ENCODE measurements around the gene CYBRD1. TPM values are rescaled to one million over a fixed set of nuclear protein-coding genes. Genes with fewer than 3 reads are reported as not detected.

The CYBRD1 gene
- total RNA-seq, 1 donor from 2014 or later, result 226 TPM

DNA sequence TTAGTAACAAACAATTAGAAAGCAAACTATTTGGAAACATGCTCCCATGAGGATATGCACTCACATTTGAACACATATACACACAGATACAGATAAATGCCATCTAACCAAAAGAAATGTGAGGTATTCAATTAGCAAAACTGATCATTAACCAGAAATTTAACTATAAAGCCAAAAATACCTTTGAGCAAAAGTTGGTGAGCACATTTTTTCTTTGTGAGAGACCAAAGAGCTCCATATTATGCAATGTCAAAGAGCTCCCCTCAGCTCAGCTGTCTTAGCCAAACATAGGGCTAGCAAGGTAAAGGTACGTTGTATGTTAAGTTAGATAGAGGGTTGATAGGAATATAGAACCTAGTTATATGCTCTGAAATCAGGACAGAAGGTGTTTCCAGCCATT is 43.8 kb downstream of the CYBRD1 start:
- no peaks in the 10 kb centered on the region for H3K9me3 ChIP-seq
- DNase-seq (ENCODE audit: extremely low spot score in 2 of 2), result no peak
- TF ChIP-seq POLR2A (IDR thresholded peaks at IDR 0.05) (no peak), POLR2AphosphoS5 (IDR thresholded peaks at IDR 0.05; ENCODE audit: insufficient read depth in 1 of 2, low read depth in 1 of 2) (no peak)
- TF ChIP-seq, protein P1, sequence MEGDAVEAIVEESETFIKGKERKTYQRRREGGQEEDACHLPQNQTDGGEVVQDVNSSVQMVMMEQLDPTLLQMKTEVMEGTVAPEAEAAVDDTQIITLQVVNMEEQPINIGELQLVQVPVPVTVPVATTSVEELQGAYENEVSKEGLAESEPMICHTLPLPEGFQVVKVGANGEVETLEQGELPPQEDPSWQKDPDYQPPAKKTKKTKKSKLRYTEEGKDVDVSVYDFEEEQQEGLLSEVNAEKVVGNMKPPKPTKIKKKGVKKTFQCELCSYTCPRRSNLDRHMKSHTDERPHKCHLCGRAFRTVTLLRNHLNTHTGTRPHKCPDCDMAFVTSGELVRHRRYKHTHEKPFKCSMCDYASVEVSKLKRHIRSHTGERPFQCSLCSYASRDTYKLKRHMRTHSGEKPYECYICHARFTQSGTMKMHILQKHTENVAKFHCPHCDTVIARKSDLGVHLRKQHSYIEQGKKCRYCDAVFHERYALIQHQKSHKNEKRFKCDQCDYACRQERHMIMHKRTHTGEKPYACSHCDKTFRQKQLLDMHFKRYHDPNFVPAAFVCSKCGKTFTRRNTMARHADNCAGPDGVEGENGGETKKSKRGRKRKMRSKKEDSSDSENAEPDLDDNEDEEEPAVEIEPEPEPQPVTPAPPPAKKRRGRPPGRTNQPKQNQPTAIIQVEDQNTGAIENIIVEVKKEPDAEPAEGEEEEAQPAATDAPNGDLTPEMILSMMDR (IDR thresholded peaks at IDR 0.05), result no peak
- no peak overlapping the region for H3K4me3 ChIP-seq
- H3K27ac ChIP-seq, result no peak overlapping the region
- no peaks in the 10 kb centered on the region for H3K36me3 ChIP-seq
- H3K4me1 ChIP-seq, result no peaks in the 10 kb centered on the region
- H3K27me3 ChIP-seq, result no peaks in the 10 kb centered on the region
- intact Hi-C loops (cut with DNase I), result no loop called here

DNA sequence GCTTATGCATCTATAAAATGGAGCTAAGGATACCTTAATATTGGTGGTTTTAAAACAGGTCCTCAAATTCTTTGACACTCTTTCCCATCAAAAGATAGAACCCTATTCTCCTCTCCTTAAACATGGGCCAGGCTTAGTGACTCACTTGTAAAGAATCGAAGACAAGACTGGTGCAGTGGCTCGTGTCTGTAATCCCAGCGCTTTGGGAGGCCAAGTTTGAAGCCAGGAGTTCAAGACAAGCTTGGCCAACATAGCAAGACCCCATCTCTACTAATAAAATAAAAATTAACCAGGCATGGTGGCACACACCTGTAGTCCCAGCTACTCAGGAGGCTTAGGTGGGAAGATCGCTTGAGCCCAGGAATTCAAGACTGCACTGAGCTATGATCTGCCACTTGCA is 44.5 kb downstream of the CYBRD1 start:
- H3K27ac ChIP-seq, result no peak overlapping the region
- H3K9me3 ChIP-seq, result no peaks in the 10 kb centered on the region
- H3K27me3 ChIP-seq, result no peaks in the 10 kb centered on the region
- H3K4me1 ChIP-seq, result no peaks in the 10 kb centered on the region
- no peaks in the 10 kb centered on the region for H3K36me3 ChIP-seq
- no peak overlapping the region for H3K4me3 ChIP-seq
- TF ChIP-seq POLR2AphosphoS5 (IDR thresholded peaks at IDR 0.05; ENCODE audit: insufficient read depth in 1 of 2, low read depth in 1 of 2), result no peak
- TF ChIP-seq POLR2A (IDR thresholded peaks at IDR 0.05), result no peak
- TF ChIP-seq, protein P1 (IDR thresholded peaks at IDR 0.05), result no peak
- intact Hi-C loops (cut with DNase I), result no loop called here
- DNase-seq (ENCODE audit: extremely low spot score in 2 of 2), result no peak

DNA sequence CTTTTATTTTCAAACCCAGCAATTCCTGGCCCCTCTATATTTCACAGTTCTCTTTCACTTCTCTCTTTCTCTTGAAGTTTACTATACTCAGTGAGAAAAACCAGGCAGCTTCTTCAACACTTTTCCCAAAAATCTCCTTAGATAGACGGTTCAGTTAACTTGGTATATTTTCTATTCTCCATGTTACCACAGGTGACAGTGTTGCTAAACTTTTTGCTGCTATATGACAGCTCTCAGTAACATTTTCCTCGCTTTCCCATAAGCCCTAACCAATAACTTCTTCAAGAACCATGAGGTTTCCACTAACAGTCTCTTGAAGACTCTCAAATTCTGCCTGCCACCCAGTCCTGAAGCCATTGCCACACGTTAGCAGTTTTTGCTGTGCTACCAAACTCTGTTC is 45.8 kb downstream of the CYBRD1 start:
- Histone ChIP-seq H3K36me3 (no peaks in the 10 kb centered on the region), H3K27me3 (no peaks in the 10 kb centered on the region), H3K27ac (no peak overlapping the region), H3K4me1 (no peaks in the 10 kb centered on the region), H3K4me3 (no peak overlapping the region), H3K9me3 (no peaks in the 10 kb centered on the region)
- TF ChIP-seq POLR2AphosphoS5 (IDR thresholded peaks at IDR 0.05; ENCODE audit: insufficient read depth in 1 of 2, low read depth in 1 of 2) (no peak), POLR2A (IDR thresholded peaks at IDR 0.05) (no peak)
- TF ChIP-seq, protein P1 (IDR thresholded peaks at IDR 0.05), result no peak
- DNase-seq (ENCODE audit: extremely low spot score in 2 of 2), result no peak
- intact Hi-C loops (cut with DNase I), result no loop called here

DNA sequence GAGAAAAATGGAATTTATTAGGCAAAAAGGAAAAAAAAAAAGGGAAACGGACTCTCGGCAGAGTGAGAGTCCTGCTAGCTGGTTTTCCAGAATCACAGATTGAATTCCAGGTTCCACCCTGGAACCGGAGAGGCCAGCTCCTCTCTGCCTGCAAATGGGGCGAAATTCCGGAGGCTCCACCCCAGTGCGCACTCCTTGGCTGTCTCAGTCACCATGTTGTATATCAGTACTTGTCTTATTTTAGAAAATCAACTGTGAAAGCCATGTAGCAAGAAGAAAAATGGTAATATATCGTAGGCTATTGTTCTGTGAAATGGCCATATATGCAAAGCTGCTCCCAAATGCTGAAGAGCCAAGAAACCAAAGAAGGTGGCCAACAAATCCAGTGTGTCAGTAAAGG is 49.4 kb downstream of the CYBRD1 start:
- H3K27ac ChIP-seq, result no peak overlapping the region
- H3K36me3 ChIP-seq, result no peaks in the 10 kb centered on the region
- H3K9me3 ChIP-seq, result no peaks in the 10 kb centered on the region
- H3K4me3 ChIP-seq, result no peak overlapping the region
- no peaks in the 10 kb centered on the region for H3K27me3 ChIP-seq
- intact Hi-C loops (cut with DNase I), result no loop called here
- DNase-seq (ENCODE audit: extremely low spot score in 2 of 2), result peak in 1 of 2 donors; percentile 52
- TF ChIP-seq, protein P1 (IDR thresholded peaks at IDR 0.05), result no peak
- TF ChIP-seq POLR2A (IDR thresholded peaks at IDR 0.05) (no peak), POLR2AphosphoS5 (IDR thresholded peaks at IDR 0.05; ENCODE audit: insufficient read depth in 1 of 2, low read depth in 1 of 2) (no peak)
- no peaks in the 10 kb centered on the region for H3K4me1 ChIP-seq

DNA sequence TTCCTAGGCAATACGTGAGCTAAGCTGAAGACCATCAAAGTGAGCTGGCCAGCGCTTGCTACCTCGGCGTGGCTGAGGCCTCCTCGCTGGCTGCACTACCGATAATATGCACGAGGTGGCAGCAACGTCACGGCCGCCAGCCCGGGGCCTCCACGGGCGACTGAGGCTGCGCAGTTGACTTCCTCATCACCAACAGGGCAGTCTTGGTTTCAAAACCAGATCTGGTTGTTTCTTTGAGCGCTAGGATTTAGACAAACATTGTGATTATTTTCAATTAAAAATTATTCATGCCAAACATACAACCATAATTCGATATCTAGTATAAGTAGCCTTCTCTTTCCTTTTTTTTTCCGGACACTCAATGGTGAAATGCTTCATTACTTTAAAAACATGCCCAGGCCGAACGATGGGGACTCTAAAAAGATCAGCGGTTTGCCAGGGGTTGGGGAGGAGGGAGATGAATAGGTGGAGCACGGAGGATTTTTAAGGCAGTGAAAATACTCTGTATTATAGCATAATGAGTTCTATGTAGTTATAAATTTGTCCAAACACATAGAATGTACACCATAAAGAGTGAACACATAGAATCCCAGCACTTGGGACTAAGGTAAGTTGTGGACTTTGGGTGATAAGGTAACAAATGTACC is 52.0 kb downstream of the CYBRD1 start:
- DNase-seq (ENCODE audit: extremely low spot score in 2 of 2), result no peak
- Histone ChIP-seq H3K27me3 (no peaks in the 10 kb centered on the region), H3K36me3 (no peaks in the 10 kb centered on the region), H3K4me1 (no peaks in the 10 kb centered on the region), H3K4me3 (no peak overlapping the region), H3K9me3 (no peaks in the 10 kb centered on the region), H3K27ac (no peak overlapping the region)
- intact Hi-C loops (cut with DNase I), result no loop called here
- TF ChIP-seq, protein P1 (IDR thresholded peaks at IDR 0.05), result peak; percentile 84 to 94 (median 89)
- TF ChIP-seq POLR2AphosphoS5 (IDR thresholded peaks at IDR 0.05; ENCODE audit: insufficient read depth in 1 of 2, low read depth in 1 of 2) (peak; percentile 42 to 67), POLR2A (IDR thresholded peaks at IDR 0.05) (no peak)
